ES-I3 (cell line): ENCODE data around the gene PRRX2.

ENCODE experiments used
- H3K36me3 ChIP-seq: 2 replicates; pipeline ENCODE4 v1.6.1; 2013; ENCODE audit warnings: mild to moderate bottlenecking, low read length, control low read depth, moderate library complexity; ENCODE audit not compliant: insufficient read depth
- H3K4me1 ChIP-seq: 2 replicates; pipeline ENCODE4 v1.6.1; 2013; ENCODE audit warnings: mild to moderate bottlenecking, control low read depth, low read length; ENCODE audit not compliant: insufficient read depth
- H3K9ac ChIP-seq: 2 replicates; pipeline ENCODE4 v1.6.1; 2013; ENCODE audit warnings: low read depth, mild to moderate bottlenecking, low read length, moderate library complexity
- H3K9me3 ChIP-seq: 2 replicates; pipeline ENCODE4 v1.6.1; 2013; ENCODE audit warnings: mild to moderate bottlenecking, low read length, moderate library complexity; ENCODE audit not compliant: control insufficient read depth, insufficient read depth

The PRRX2 gene

GRCh38 chr9:129640871-129641749 lies 24.3 kb upstream of the PRRX2 start:
- Histone ChIP-seq H3K9me3 (no peaks in the 10 kb centered on the region), H3K36me3 (peaks cover 2% of the 10 kb centered on the region; the same call in 1 of the 2 replicates), H3K9ac (peak overlapping the region; percentile 87)

GRCh38 chr9:129641750-129642585 lies 23.5 kb upstream of the PRRX2 start, which contains the start of gene ASB6:
Gene ASB6, minus strand, starts transcription at chr9:129642151. Its CDS starts 152 bp downstream, at chr9:129641999.
- Histone ChIP-seq H3K9ac (peak within 1 kb of the TSS; percentile 87), H3K4me1 (no peaks in the 10 kb centered on the region), H3K9me3 (no peaks in the 10 kb centered on the region), H3K36me3 (peaks cover 2% of the 10 kb centered on the region; the same call in 1 of the 2 replicates)

More at GRCh38 chr9:129640871-129641749, 24.3 kb upstream of the PRRX2 start:
- no peaks in the 10 kb centered on the region for H3K4me1 ChIP-seq

- Histone ChIP-seq H3K9me3 (no peaks in the 10 kb centered on the region), H3K4me1 (peaks cover 4% of the 10 kb centered on the region; the same call in 1 of the 2 replicates), H3K9ac (no peak overlapping the region), H3K36me3 (no peaks in the 10 kb centered on the region)
These were observed 21.7 kb upstream of the PRRX2 start for GRCh38 chr9:129643706-129644105.

GRCh38 chr9:129644365-129644764 lies 21.1 kb upstream of the PRRX2 start:
- Histone ChIP-seq H3K9me3 (no peaks in the 10 kb centered on the region), H3K9ac (no peak overlapping the region), H3K4me1 (peaks cover 4% of the 10 kb centered on the region; the same call in 1 of the 2 replicates), H3K36me3 (no peaks in the 10 kb centered on the region)

GRCh38 chr9:129644902-129645301 lies 20.5 kb upstream of the PRRX2 start:
- H3K9ac ChIP-seq = no peak overlapping the region; the same call in 1 of the 2 replicates
- no peaks in the 10 kb centered on the region for H3K36me3 ChIP-seq
- H3K4me1 ChIP-seq = peaks cover 4% of the 10 kb centered on the region; the same call in 1 of the 2 replicates
- H3K9me3 ChIP-seq = no peaks in the 10 kb centered on the region

- Histone ChIP-seq H3K4me1 (peaks cover 4% of the 10 kb centered on the region; the same call in 1 of the 2 replicates), H3K9ac (no peak overlapping the region), H3K36me3 (no peaks in the 10 kb centered on the region), H3K9me3 (no peaks in the 10 kb centered on the region)
These were observed 19.2 kb upstream of the PRRX2 start for GRCh38 chr9:129646252-129646651.

- Histone ChIP-seq H3K9me3 (no peaks in the 10 kb centered on the region), H3K9ac (no peak overlapping the region), H3K36me3 (no peaks in the 10 kb centered on the region), H3K4me1 (peaks cover 4% of the 10 kb centered on the region; the same call in 1 of the 2 replicates)
These were observed 18.8 kb upstream of the PRRX2 start for GRCh38 chr9:129646654-129647053.

GRCh38 chr9:129647635-129648034 lies 17.8 kb upstream of the PRRX2 start:
- H3K9me3 ChIP-seq = no peaks in the 10 kb centered on the region
- H3K4me1 ChIP-seq = peaks cover 4% of the 10 kb centered on the region; the same call in 1 of the 2 replicates
- no peak overlapping the region for H3K9ac ChIP-seq
- no peaks in the 10 kb centered on the region for H3K36me3 ChIP-seq

GRCh38 chr9:129648092-129648763 lies 17.2 kb upstream of the PRRX2 start:
- Histone ChIP-seq H3K9ac (no peak overlapping the region), H3K9me3 (no peaks in the 10 kb centered on the region), H3K4me1 (peaks cover 4% of the 10 kb centered on the region; the same call in 1 of the 2 replicates), H3K36me3 (no peaks in the 10 kb centered on the region)

GRCh38 chr9:129648764-129649115 lies 16.7 kb upstream of the PRRX2 start:
- Histone ChIP-seq H3K9ac (no peak overlapping the region), H3K4me1 (peaks cover 4% of the 10 kb centered on the region; the same call in 1 of the 2 replicates), H3K36me3 (no peaks in the 10 kb centered on the region), H3K9me3 (no peaks in the 10 kb centered on the region)

- Histone ChIP-seq H3K4me1 (peaks cover 4% of the 10 kb centered on the region; the same call in 1 of the 2 replicates), H3K9me3 (no peaks in the 10 kb centered on the region), H3K36me3 (no peaks in the 10 kb centered on the region), H3K9ac (no peak overlapping the region)
These were observed 15.4 kb upstream of the PRRX2 start for GRCh38 chr9:129649726-129650679.

GRCh38 chr9:129650680-129651235 lies 14.7 kb upstream of the PRRX2 start:
- Histone ChIP-seq H3K9ac (no peak overlapping the region), H3K36me3 (no peaks in the 10 kb centered on the region), H3K4me1 (peaks cover 4% of the 10 kb centered on the region; the same call in 1 of the 2 replicates), H3K9me3 (no peaks in the 10 kb centered on the region)
